IPS DF 19.7 (cell line): ENCODE measurements around the gene CDK5.
A peak's percentile ranks its signal among the peaks of the same experiment; 100 is the strongest.
"Not testable (repeated sequence)": the region's sequence is repeated elsewhere in the genome, so short reads cannot be mapped to it uniquely, and the experiment has no call there.

Experiments
- DNase-seq: peaks from one replicate; pipeline ENCODE4 v3.0.0-alpha.2; 2013; ENCODE audit warnings: low read depth, low spot score

Gene CDK5

GRCh38 chr7:151013733-151014497 lies 43.8 kb downstream of the CDK5 start:
- peak; percentile 68 for DNase-seq

- no peak for DNase-seq
These were observed 44.4 kb downstream of the CDK5 start for GRCh38 chr7:151013356-151013732.

DNA sequence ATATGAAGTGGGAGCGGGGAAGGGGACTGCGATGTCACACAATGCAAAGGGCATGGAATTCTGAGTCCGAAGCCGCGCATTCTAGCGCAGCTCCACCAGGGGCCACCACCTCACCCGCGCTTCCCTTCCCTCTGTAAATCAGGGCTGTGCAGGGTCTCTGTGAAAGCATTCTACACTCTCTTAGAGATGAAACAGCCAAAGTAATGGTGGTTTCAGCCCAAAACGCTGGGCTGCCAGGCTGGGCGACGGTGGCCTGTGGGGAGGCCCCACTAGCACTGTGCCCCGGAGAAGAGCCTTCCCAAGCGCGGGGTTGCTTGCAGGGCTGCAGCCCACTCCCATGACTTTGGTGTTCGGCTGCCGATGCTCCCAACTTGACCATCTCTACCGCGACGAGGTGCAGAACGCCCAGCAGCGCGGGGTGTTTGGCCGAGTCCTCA lies 44.8 kb downstream of the CDK5 start:
- DNase-seq: no peak

DNA sequence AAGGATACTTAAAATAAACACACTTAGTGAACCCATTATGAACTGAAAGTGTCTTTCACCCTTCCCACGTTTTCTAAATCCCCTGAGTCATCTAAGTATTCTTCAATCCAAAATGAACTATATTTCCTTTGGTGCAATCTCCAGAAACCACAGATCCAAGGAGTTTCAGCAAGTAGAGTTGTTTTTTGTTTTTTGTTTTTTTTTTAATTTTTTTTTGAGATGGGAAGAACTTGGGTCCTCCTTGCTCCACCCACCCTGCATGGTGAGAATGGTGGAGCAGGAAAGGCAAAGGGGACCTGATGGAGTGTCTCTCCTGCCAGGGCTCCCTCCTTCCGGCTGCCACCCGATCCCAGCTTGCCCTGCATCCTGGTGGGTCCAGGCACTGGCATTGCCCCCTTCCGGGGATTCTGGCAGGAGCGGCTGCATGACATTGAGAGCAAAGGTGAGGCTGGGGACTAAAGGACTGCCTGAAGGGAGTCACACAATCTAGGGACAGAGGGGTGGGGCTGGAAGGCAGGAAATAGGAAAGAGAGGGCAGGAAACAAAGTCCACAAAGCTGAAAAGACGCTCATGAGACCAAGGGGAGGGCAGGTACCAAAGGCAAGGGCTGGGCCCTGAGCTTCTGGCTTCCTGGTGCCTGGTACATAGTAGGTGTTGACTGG lies 45.5 kb downstream of the CDK5 start:
- DNase-seq: no peak

DNA sequence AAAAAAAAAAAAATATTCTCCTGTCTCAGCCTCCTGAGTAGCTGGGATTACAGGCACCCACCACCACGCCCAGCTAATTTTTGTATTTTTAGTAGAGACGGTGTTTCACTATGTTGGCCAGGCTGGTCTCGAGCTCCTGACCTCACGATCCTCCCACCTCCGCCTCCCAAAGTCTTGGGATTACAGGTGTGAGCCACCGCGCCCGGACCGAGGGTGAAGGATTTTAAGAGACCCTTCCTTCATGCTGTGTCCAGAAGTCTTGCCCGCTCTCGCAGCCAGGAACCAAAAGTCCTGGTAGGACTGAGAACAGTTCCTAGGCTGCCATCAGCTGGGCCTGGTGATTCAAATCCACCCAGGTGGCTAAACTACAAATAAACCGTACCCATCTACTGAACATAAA lies 46.1 kb downstream of the CDK5 start:
- not testable (repeated sequence) for DNase-seq

GRCh38 chr7:151011097-151011409 lies 46.6 kb downstream of the CDK5 start:
- DNase-seq: no peak

DNA sequence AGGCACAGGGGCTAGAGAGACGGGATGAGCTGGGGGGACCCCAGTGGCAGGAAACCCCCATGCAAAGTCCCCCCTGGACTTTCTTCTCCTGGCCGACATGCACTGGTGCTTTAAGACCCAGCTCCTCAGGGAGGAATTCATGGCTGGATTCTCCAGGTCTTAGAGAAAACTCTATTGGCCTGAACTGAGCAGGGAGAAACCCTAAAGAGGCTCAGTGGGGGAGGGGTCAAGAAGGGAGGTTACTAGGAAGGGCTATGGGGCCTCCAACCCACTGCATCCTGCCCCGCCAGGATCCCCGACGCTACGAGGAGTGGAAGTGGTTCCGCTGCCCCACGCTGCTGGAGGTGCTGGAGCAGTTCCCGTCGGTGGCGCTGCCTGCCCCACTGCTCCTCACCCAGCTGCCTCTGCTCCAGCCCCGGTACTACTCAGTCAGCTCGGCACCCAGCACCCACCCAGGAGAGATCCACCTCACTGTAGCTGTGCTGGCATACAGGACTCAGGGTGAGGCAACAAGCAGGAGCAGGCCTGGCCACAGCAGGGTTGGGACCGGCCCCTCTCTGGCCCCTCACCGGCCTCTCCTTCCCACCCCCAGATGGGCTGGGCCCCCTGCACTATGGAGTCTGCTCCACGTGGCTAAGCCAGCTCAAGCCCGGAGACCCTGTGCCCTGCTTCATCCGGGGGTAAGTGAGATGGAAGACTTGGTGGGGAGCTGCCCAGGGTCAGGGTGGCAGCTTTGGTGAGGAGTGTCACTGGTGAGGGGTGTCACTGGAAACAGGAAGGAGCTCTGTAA lies 47.2 kb downstream of the CDK5 start:
- no peak for DNase-seq

DNA sequence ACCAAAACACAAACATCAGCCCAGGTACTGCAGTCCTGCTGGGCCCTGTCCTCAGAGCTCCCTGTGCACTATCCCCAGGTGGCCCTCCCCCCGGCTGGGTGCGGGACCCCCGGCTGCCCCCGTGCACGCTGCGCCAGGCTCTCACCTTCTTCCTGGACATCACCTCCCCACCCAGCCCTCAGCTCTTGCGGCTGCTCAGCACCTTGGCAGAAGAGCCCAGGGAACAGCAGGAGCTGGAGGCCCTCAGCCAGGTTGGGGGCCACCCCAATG lies 47.7 kb downstream of the CDK5 start:
- DNase-seq: no peak

DNA sequence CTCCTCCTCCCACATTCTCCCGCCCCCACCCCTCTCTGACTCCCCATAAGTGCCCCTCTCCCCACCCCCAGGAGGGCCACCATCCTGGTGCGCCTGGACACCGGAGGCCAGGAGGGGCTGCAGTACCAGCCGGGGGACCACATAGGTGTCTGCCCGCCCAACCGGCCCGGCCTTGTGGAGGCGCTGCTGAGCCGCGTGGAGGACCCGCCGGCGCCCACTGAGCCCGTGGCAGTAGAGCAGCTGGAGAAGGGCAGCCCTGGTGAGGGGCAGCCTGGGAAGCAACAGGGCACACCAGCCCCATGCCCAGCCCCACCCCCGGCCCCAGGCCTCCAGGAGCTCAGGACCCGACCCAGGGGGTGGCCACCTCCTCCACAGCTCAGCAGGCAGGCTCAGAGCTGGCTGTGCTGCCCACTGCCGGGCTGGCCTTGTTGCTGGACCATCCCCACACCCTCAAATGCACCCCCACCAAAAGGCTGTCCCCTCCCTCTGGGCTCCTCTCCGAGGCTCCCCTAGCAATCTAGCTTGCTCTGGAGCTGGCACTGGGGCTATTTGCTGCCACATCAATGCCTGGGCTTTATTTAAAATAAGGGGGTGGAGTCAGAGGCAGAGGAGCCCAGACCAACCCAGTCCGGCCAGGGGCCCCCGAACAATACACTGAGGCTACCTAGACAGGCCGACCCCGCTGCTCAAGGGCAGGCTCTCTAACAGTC lies 48.2 kb downstream of the CDK5 start:
- no peak for DNase-seq

GRCh38 chr7:151008511-151009323 lies 49.0 kb downstream of the CDK5 start:
- DNase-seq: no peak

DNA sequence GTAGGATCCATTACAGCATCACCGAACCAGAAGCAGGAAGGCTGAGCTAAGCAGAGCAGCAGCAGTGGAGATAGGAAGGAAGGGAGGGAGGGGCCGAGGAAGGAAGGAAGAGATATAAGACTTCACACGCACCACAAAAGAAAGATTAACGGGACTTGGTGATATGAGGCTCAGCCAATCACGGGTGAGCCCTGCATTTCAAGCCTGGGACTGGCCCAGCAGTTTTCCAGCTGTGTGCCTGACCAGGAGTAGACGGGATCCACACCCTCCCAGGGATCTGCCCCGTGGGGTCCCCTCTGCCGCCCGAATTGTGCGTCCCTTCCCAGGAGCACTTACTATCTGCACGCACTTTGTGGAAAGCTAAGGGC lies 49.6 kb downstream of the CDK5 start:
- no peak for DNase-seq

DNA sequence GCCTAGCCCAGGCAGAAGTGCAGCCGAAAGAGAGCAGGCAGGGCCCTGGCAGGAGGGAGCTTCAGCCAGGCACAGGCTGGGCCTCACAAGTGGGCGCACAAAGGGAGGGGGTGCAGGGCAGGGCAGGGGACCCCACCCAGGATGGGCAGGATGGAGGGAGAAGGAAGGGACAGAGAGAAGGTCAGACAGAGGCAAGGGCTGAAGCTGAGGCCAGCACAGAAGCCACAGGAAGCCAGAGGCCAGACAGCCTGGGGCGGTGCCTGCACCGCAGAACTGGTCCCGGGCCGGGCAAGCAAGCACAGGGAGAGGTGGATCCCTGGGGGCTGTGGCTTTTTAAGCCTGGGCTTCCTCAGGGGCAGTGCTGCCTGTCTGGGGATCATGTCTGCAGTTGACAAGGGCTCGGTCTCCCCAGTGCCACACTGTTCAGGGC lies 50.2 kb downstream of the CDK5 start:
- no peak for DNase-seq

DNA sequence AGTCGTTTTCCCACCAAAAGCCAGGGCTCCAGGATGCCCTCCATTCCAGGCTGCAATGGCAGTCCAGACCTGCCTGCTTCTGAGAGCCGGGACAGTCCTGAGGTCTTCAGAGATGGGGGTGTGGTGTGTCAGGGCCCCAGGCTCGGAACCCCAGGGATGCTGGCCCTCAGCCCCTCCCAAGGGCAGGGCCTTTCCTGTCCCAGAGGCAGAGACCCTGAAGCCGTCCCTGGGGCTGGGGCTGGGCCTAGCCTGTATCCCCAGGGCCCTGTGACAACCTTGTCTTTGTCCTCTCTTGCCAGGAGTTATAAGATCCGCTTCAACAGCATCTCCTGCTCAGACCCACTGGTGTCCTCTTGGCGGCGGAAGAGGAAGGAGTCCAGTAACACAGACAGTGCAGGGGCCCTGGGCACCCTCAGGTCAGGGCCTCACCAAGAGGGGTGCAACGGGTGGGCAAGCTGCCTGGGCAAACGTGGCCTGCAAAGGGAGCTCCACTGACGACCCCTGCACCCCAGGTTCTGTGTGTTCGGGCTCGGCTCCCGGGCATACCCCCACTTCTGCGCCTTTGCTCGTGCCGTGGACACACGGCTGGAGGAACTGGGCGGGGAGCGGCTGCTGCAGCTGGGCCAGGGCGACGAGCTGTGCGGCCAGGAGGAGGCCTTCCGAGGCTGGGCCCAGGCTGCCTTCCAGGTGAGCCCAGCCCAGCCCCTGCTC lies 51.0 kb downstream of the CDK5 start:
- no peak for DNase-seq

DNA sequence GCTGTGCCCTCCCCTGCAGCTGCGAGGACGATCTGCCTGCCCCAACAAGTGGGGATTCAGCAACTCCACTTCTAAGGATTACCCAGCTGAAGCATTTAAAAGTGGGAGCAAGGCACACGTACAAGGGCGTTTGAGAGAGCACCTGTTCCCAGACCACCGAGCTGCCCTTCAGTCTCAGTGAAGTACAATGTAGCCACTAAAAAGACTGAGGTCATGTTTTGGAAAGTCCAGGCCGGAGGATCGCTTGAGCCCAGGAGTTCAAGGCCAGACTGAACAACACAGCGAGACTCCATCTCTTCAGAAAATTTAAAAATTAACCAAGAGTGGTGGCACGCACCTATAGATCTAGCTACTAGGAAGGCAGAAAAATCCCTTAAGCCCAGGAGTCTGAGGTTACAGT lies 52.1 kb downstream of the CDK5 start:
- DNase-seq: no peak
